Epithelial cell of esophagus (primary cell): ENCODE data around the gene ADD3.

Experiments
- DNase-seq: peaks from one replicate; pipeline ENCODE4 v3.0.0; 2010; ENCODE audit warnings: low read depth
- H3K4me3 ChIP-seq: 2 replicates; pipeline ENCODE4 v1.5.1; 2011; ENCODE audit warnings: mild to moderate bottlenecking, low read length, control low read depth
- TF ChIP-seq, protein P1 (sequence below): IDR thresholded peaks from 2 replicates; pipeline ENCODE4 v1.5.1; 2011; ENCODE audit warnings: low read depth, mild to moderate bottlenecking, low read length, control low read depth, inconsistent platforms; ENCODE audit not compliant: insufficient read depth; ENCODE audit errors: missing control alignments

ADD3 gene

DNA sequence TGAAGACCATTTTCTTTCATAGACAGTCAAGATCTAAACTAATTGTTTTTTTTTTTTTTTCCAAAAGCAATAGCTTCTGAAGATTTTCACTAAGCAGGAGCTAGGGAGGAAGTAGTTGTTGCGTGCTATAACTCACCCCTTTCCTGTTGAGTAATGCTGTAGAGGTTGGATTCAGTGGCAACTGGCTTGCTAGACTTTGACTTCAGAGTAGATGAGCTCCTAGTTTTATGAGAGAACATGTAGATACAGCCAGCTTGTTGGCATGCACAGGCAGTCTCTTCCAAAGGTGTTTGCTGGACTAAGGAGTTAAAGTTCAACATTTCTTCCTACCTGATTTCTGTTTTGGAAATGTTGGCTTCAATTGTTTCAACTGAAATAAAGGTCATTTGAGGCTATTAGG lies 133.4 kb downstream of the ADD3 start:
- no peak overlapping the region for H3K4me3 ChIP-seq
- DNase-seq = peak; percentile 62
- TF ChIP-seq, protein P1, sequence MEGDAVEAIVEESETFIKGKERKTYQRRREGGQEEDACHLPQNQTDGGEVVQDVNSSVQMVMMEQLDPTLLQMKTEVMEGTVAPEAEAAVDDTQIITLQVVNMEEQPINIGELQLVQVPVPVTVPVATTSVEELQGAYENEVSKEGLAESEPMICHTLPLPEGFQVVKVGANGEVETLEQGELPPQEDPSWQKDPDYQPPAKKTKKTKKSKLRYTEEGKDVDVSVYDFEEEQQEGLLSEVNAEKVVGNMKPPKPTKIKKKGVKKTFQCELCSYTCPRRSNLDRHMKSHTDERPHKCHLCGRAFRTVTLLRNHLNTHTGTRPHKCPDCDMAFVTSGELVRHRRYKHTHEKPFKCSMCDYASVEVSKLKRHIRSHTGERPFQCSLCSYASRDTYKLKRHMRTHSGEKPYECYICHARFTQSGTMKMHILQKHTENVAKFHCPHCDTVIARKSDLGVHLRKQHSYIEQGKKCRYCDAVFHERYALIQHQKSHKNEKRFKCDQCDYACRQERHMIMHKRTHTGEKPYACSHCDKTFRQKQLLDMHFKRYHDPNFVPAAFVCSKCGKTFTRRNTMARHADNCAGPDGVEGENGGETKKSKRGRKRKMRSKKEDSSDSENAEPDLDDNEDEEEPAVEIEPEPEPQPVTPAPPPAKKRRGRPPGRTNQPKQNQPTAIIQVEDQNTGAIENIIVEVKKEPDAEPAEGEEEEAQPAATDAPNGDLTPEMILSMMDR = no peak

DNA sequence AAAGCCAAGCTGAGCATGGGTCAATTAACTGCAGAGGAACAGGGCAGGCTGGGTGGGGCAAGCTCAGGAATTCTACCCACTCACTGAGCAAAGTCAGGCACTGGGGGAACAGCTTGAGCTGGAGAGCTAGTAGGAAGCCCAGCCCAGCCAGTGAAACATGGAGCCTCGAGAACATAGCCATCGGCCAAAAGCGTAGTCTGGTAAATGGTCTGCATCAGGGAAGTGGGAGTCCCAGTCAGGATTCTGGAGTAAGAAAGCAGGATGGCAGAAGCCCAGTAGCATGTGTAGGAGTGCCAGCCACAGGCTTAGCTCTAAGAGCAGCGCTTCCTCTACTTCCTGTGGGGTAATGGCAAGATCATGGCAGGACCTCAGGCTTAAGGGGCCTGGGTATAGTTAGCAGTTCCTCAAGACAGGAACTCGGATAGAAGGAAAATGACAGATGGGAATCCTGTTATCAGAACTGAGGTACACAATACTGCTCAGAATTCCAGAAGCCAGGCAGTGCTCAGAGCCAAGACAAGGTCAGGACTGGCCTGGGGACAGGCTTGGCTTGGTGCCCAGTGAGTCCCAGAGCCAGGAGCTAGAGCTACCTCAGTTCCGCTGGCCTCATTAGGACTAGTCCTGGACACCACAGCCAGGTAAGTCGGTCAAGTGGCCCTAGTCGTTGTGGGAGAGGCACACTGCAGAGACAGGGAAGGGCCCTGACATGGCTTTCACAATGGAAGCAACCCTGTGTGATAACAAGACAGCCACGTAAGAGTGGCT lies 134.3 kb downstream of the ADD3 start:
- TF ChIP-seq, protein P1 = no peak
- peak; percentile 29 for DNase-seq
- H3K4me3 ChIP-seq = no peak overlapping the region

DNA sequence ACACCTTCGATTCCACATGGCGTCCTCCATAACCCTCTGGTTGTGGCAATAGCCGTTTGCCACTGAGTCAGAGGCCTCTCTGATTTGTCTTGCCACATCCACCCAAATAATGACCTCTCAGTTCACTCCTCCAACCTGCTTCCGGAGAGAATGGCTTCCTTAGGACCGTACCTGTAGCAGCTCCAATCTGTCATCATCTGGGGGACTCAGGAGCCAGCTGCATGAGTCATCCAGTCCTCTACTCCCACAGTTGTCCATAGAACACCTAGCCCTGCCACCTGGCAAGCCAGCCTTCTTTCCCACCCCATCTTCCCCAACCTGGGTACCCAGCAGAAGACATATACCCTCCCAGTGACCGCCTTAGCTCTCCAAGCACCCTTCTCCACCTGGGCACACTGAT lies 135.2 kb downstream of the ADD3 start:
- no peak for DNase-seq
- no peak overlapping the region for H3K4me3 ChIP-seq
- TF ChIP-seq, protein P1 = no peak

DNA sequence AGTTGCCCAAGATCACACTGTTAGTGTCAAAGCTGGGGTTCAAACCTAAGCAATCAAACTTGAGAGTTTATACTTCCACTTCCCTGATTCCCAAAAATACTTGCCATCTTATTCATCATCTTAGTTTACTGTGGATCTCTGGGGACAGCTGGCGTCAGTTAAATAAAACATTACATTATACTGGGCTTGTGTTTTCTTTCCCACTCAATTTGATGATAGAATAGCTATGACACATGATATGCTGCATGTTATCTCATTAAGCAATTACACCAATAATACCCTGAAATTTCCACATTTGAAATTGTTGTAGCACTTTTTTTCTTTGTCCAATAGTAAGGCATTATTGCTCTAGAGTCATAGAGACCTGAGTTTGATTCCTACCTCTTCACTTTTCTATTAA lies 136.7 kb downstream of the ADD3 start:
- TF ChIP-seq, protein P1 = no peak
- DNase-seq = no peak
- H3K4me3 ChIP-seq = no peak overlapping the region

DNA sequence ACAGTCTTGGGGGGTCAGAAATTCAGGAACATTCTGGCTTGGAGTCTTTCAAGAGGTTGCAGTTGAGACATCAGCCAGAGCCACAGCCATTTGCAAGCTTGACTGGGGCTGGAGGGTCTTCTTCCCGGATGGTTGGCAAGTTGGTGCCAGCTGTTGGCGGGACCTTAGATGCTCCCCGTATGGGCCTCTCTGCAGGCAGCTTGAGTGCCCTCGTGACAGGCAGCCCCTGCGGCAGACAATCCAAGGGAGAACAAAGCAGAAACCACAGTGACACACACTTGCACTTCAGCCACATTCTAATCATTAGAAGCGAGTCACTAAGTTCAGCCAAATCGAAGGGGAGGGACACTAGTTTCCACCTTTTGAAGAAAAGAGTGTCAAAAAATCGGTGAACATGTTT lies 140.2 kb downstream of the ADD3 start:
- no peak overlapping the region for H3K4me3 ChIP-seq
- TF ChIP-seq, protein P1 = no peak
- peak; percentile 19 for DNase-seq

DNA sequence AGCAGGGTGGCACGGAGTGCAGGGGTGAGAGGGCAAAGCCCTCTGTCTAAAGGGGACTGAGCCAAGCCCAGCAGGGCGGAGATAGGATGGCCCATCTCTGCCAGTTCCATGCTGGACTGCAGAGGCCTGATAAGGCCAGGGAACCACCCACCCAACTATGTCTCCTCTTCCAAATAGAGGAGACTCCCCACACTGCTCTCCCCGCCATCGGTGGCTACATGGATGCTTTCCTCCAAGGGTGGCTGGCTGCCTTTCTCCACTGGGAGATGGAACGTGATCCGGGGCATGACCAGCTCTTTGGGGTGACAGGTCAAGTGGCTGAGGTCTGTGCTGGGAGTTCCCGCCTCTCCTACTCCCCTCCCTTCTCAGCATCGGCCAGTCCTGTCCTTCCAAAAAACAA lies 141.5 kb downstream of the ADD3 start:
- TF ChIP-seq, protein P1 = no peak
- DNase-seq = no peak

DNA sequence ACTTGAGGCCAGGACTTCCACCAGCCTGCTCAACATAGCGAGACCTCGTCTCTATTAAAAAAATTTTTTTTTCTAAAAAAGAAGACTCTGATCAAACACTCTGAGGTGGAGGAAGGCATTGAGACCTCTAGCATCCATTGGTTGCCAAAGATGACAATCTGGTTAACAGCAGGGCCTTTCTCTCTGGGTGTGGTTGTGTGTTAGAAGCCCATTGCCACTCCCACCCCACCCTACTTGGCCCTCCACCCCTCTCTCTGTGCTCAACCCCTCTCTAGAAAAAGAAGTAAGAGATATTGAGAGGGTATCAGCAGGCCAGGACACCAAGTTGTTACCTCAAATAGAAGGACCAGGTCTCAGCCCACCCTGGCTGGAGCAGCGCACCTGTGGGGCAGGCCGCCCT lies 142.3 kb downstream of the ADD3 start:
- no peak for DNase-seq
- H3K4me3 ChIP-seq = no peak overlapping the region
- TF ChIP-seq, protein P1 = no peak

More for the DNA sequence above, 141.5 kb downstream of the ADD3 start:
- no peak overlapping the region for H3K4me3 ChIP-seq
